H1 (cell line): ENCODE data around the gene TRNP1. TPM values are rescaled to one million over a fixed set of nuclear protein-coding genes. Genes with fewer than 3 reads are reported as not detected.

Source experiments
- CTCF ChIA-PET: fragments of 300-600 bp; sonication (Branson Sonifier 250); formaldehyde crosslinking; loops from one replicate; lab custom pipeline; 2021; ENCODE audit not compliant: partially characterized antibody; lab: Charles Lee
- POLR2A ChIA-PET: fragments of 300-600 bp; sonication (Branson Sonifier 250); formaldehyde crosslinking; loops from one replicate; lab custom pipeline; 2021; ENCODE audit warnings: inconsistent platforms; ENCODE audit not compliant: partially characterized antibody; lab: Charles Lee
- DNase-seq, 2 experiments: peaks; one replicate each; pipeline versions ENCODE4 v3.0.0 to v3.0.0-alpha.2; 2010 to 2022; ENCODE audit warnings: low spot score in 2 of 2, low read depth in 1 of 2, mixed read lengths in 1 of 2
- FAIRE-seq: peaks from 2 replicates; lab custom pipeline; 2011; peaks lifted over from hg19 to GRCh38; lab: Jason Lieb, UNC
- H2AFZ ChIP-seq: 2 replicates; pipeline ENCODE4 v1.8.1; 2012; ENCODE audit warnings: low read length, inconsistent platforms
- H2AK5ac ChIP-seq: 2 replicates; pipeline ENCODE4 v1.6.1; 2013; ENCODE audit warnings: low read depth, low read length
- H2BK120ac ChIP-seq: replicated peaks from 2 replicates; pipeline ENCODE3; 2013; ENCODE audit warnings: low read depth, low read length, inconsistent platforms
- H2BK12ac ChIP-seq: 2 replicates; pipeline ENCODE4 v1.6.1; 2013; ENCODE audit warnings: low read depth, low read length
- H2BK15ac ChIP-seq: 2 replicates; pipeline ENCODE4 v1.6.1; 2013; ENCODE audit warnings: low read length
- H2BK20ac ChIP-seq: 2 replicates; pipeline ENCODE4 v1.6.1; 2013; ENCODE audit warnings: low read length
- H2BK5ac ChIP-seq: 2 replicates; pipeline ENCODE4 v1.6.1; 2013; ENCODE audit warnings: low read depth, low read length
- H3K14ac ChIP-seq: 2 replicates; pipeline ENCODE4 v1.6.1; 2013; ENCODE audit warnings: inconsistent platforms; ENCODE audit not compliant: insufficient read length
- H3K18ac ChIP-seq: 2 replicates; pipeline ENCODE4 v1.6.1; 2013; ENCODE audit warnings: low read length; ENCODE audit errors: extremely low read depth
- H3K23ac ChIP-seq: 2 replicates; pipeline ENCODE4 v1.6.1; 2013; ENCODE audit warnings: inconsistent platforms; ENCODE audit not compliant: insufficient read length
- H3K23me2 ChIP-seq: 2 replicates; pipeline ENCODE4 v1.6.1; 2013; ENCODE audit warnings: low read depth, low read length
- H3K27ac ChIP-seq: 2 replicates; pipeline ENCODE4 v1.6.1; 2011; ENCODE audit warnings: low read depth, low read length, inconsistent platforms
- H3K27me3 ChIP-seq, 4 experiments: replicated peaks in 1 of 4; 1 replicate in 1 of 4; 2 replicates in 3 of 4; pipeline versions ENCODE4 v1.6.1 to v1.8.1; 2011 to 2013; ENCODE audit warnings: low read length in 3 of 4, mild to moderate bottlenecking in 3 of 4, inconsistent platforms in 2 of 4, mixed read lengths in 2 of 4, moderate library complexity in 1 of 4; ENCODE audit not compliant: control insufficient read depth in 3 of 4, insufficient read depth in 3 of 4; ENCODE audit errors: extremely low read depth in 1 of 4
- H3K36me3 ChIP-seq, 4 experiments: 2 replicates each; pipeline versions ENCODE4 v1.6.1 to v1.8.1; 2011 to 2013; ENCODE audit warnings: mild to moderate bottlenecking in 4 of 4, low read length in 3 of 4, moderate library complexity in 2 of 4, control low read depth in 1 of 4, inconsistent platforms in 1 of 4; ENCODE audit not compliant: insufficient read depth in 4 of 4, control insufficient read depth in 2 of 4
- H3K4ac ChIP-seq: replicated peaks from 2 replicates; pipeline ENCODE3; 2013; ENCODE audit warnings: low read length, low read depth, mixed read lengths, inconsistent platforms; ENCODE audit not compliant: insufficient read length
- H3K4me1 ChIP-seq, 4 experiments: replicated peaks in 1 of 4; 1 replicate in 1 of 4; 2 replicates in 3 of 4; pipeline versions ENCODE4 v1.6.1 to v1.8.1; 2011 to 2013; ENCODE audit warnings: low read length in 3 of 4, inconsistent platforms in 2 of 4, mixed read lengths in 1 of 4; ENCODE audit not compliant: insufficient read depth in 4 of 4, control insufficient read depth in 3 of 4
- H3K4me2 ChIP-seq, 2 experiments: 2 replicates each; pipeline versions ENCODE4 v1.6.1 to v1.8.1; 2011 to 2013; ENCODE audit warnings: low read depth in 2 of 2, low read length in 2 of 2, control low read depth in 1 of 2, inconsistent platforms in 1 of 2, mild to moderate bottlenecking in 1 of 2; ENCODE audit not compliant: insufficient read depth in 1 of 2
- H3K4me3 ChIP-seq, 4 experiments: fragments of 200-600, 300-600 bp in 1 of 4; sonication (generic), shearing (Covaris generic), sonication (Bioruptor Twin) in 1 of 4; 2 replicates each; pipeline versions ENCODE4 v1.5.1 to v1.8.1; 2011 to 2016; ENCODE audit warnings: low read length in 4 of 4, low read depth in 3 of 4, control low read depth in 2 of 4, inconsistent platforms in 2 of 4, mild to moderate bottlenecking in 2 of 4, mixed read lengths in 1 of 4, moderate library complexity in 1 of 4; ENCODE audit not compliant: insufficient read depth in 2 of 4; ENCODE audit errors: extremely low read depth in 1 of 4
- H3K56ac ChIP-seq: replicated peaks from 2 replicates; pipeline ENCODE3; 2013; ENCODE audit warnings: low read depth, mild to moderate bottlenecking, mixed read lengths, low read length, inconsistent platforms; ENCODE audit not compliant: insufficient read length
- H3K79me1 ChIP-seq: 2 replicates; pipeline ENCODE4 v1.6.1; 2013; ENCODE audit warnings: low read depth, low read length, control low read depth
- H3K79me2 ChIP-seq, 2 experiments: 2 replicates each; pipeline versions ENCODE4 v1.6.1 to v1.8.1; 2012 to 2013; ENCODE audit warnings: low read length in 2 of 2, mild to moderate bottlenecking in 2 of 2, inconsistent platforms in 1 of 2; ENCODE audit not compliant: insufficient read depth in 2 of 2, control insufficient read depth in 1 of 2
- H3K9ac ChIP-seq, 4 experiments: replicated peaks in 1 of 4; 1 replicate in 1 of 4; 2 replicates in 3 of 4; pipeline versions ENCODE4 v1.6.1 to v1.8.1; 2011 to 2013; ENCODE audit warnings: low read depth in 3 of 4, low read length in 3 of 4, control low read depth in 2 of 4, mild to moderate bottlenecking in 2 of 4, moderate library complexity in 2 of 4, inconsistent platforms in 1 of 4; ENCODE audit errors: extremely low read depth in 1 of 4
- H3K9me3 ChIP-seq, 2 experiments: 2 replicates each; pipeline versions ENCODE4 v1.6.1 to v1.8.1; 2012 to 2013; ENCODE audit warnings: mild to moderate bottlenecking in 2 of 2, moderate library complexity in 2 of 2, control low read depth in 1 of 2, inconsistent platforms in 1 of 2, low read depth in 1 of 2, low read length in 1 of 2, mixed read lengths in 1 of 2; ENCODE audit not compliant: insufficient read depth in 2 of 2
- H4K20me1 ChIP-seq, 2 experiments: replicated peaks in 1 of 2; 2 replicates each; pipeline versions ENCODE3 to v1.8.1; 2011 to 2013; ENCODE audit warnings: inconsistent platforms in 2 of 2, low read length in 2 of 2, mild to moderate bottlenecking in 1 of 2; ENCODE audit not compliant: insufficient read depth in 2 of 2, control insufficient read depth in 1 of 2
- H4K5ac ChIP-seq: 2 replicates; pipeline ENCODE4 v1.6.1; 2013; ENCODE audit warnings: low read length, low read depth, mixed read lengths, inconsistent platforms; ENCODE audit not compliant: insufficient read length
- H4K8ac ChIP-seq: 2 replicates; pipeline ENCODE4 v1.8.0; 2013; ENCODE audit warnings: mild to moderate bottlenecking, moderate library complexity, low read length, inconsistent platforms; ENCODE audit not compliant: insufficient read depth; ENCODE audit errors: extremely low read depth
- H4K91ac ChIP-seq: replicated peaks from 2 replicates; pipeline ENCODE3; 2013; ENCODE audit warnings: low read length, mixed read lengths, inconsistent platforms; ENCODE audit not compliant: insufficient read length
- BCL11A ChIP-seq, 2 experiments: IDR thresholded peaks; one replicate each; pipeline ENCODE4 v1.6.1; 2011; ENCODE audit warnings: low read depth in 2 of 2, low read length in 2 of 2, mild to moderate bottlenecking in 2 of 2
- CEBPB ChIP-seq: IDR thresholded peaks from 2 replicates; pipeline ENCODE4 v1.6.1; 2012; ENCODE audit warnings: low read depth, low read length
- CHD2 ChIP-seq: IDR thresholded peaks from 2 replicates; pipeline ENCODE4 v1.6.1; 2012; ENCODE audit warnings: low read length, improper control_type of control experiment
- HDAC2 ChIP-seq, 2 experiments: fragments of 300-600 bp in 1 of 2; sonication (generic) in 1 of 2; IDR thresholded peaks; 2 replicates each; pipeline ENCODE4 v1.6.1; 2011 to 2012; ENCODE audit warnings: low read depth in 2 of 2, low read length in 2 of 2, mild to moderate bottlenecking in 2 of 2, moderate library complexity in 2 of 2, borderline replicate concordance in 1 of 2, inconsistent platforms in 1 of 2
- JUND ChIP-seq: IDR thresholded peaks from 2 replicates; pipeline ENCODE4 v1.6.1; 2011; ENCODE audit warnings: mild to moderate bottlenecking, improper control_type of control experiment, low read length
- KDM4A ChIP-seq: IDR thresholded peaks from one replicate; pipeline ENCODE4 v1.7.1; 2012; ENCODE audit warnings: low read depth, mild to moderate bottlenecking, moderate library complexity, low read length, inconsistent platforms; ENCODE audit not compliant: severe bottlenecking
- PHF8 ChIP-seq: fragments of 200-600 bp; sonication (generic); conservative IDR thresholded peaks from 2 replicates; pipeline ENCODE4 v1.7.1; 2012; ENCODE audit warnings: low read depth, mild to moderate bottlenecking, inconsistent platforms, low read length, moderate library complexity
- POU5F1 ChIP-seq: IDR thresholded peaks from 2 replicates; pipeline ENCODE4 v1.6.1; 2011; ENCODE audit warnings: low read depth, mild to moderate bottlenecking, low read length, moderate library complexity
- RAD21 ChIP-seq, 2 experiments: IDR thresholded peaks in 1 of 2; conservative IDR thresholded peaks in 1 of 2; 2 replicates each; pipeline ENCODE4 v1.6.1; 2011; ENCODE audit warnings: low read depth in 2 of 2, low read length in 2 of 2, improper control_type of control experiment in 1 of 2, inconsistent platforms in 1 of 2, mild to moderate bottlenecking in 1 of 2, moderate library complexity in 1 of 2
- RXRA ChIP-seq: IDR thresholded peaks from 2 replicates; pipeline ENCODE4 v1.6.1; 2011; ENCODE audit warnings: low read depth, mild to moderate bottlenecking, low read length, moderate library complexity; ENCODE audit not compliant: insufficient read depth
- TAF1 ChIP-seq: IDR thresholded peaks from 2 replicates; pipeline ENCODE4 v1.6.1; 2011; ENCODE audit warnings: mild to moderate bottlenecking, low read depth, low read length
- TBP ChIP-seq: IDR thresholded peaks from 2 replicates; pipeline ENCODE4 v1.6.1; 2011; ENCODE audit warnings: low read depth, low read length, improper control_type of control experiment
- TCF12 ChIP-seq: IDR thresholded peaks from 2 replicates; pipeline ENCODE4 v1.6.1; 2011; ENCODE audit warnings: low read depth, mild to moderate bottlenecking, low read length
- WGBS, 2 experiments: shearing (Covaris generic) in 1 of 2; methylation state at CpG; one replicate each; pipeline versions ENCODE4 v1.1.6 to v1.1.7; 2013 to 2015; ENCODE audit warnings: low lambda C conversion rate in 2 of 2, mixed read lengths in 2 of 2, inconsistent platforms in 1 of 2, low coverage in 1 of 2, missing lambda C conversion rate in 1 of 2; ENCODE audit not compliant: insufficient replicate concordance in 2 of 2, insufficient coverage in 1 of 2, insufficient read length in 1 of 2; ENCODE audit errors: extremely low coverage in 1 of 2, missing lambda C conversion rate in 1 of 2; 5-methylcytosine and 5-hydroxymethylcytosine counted together
- polyA plus RNA-seq, 7 experiments: library from polyadenylated mRNA; depleted of rRNA in 3 of 7; stranded (reverse) in 5 of 7; unstranded in 2 of 7; fragments of >200 nt in 5 of 7; fragments of 200-250 nt in 2 of 7; gene quantifications; 1 replicate in 5 of 7; 2 replicates in 1 of 7; 4 replicates in 1 of 7; pipeline versions ENCODE4 v1.2.1 to v1.2.3, GENCODE V29; 2011 to 2013; ENCODE audit warnings: missing spikeins in 2 of 7, mixed read lengths in 2 of 7
- total RNA-seq: library from RNA; stranded (reverse); fragmentation: NEBNext Ultra II Directional; extraction: Animal tissue kit (Norgen Biotek cat#: 25700); gene quantifications from 2 replicates; pipeline ENCODE4 v1.2.1, GENCODE V29; 2021

TRNP1 gene
- total and polyA plus RNA-seq, 2 of the 8 experiments (the other 6 are each of a cell fraction or from before 2014, with no cell fraction given), result 51.7 to 102 TPM

DNA sequence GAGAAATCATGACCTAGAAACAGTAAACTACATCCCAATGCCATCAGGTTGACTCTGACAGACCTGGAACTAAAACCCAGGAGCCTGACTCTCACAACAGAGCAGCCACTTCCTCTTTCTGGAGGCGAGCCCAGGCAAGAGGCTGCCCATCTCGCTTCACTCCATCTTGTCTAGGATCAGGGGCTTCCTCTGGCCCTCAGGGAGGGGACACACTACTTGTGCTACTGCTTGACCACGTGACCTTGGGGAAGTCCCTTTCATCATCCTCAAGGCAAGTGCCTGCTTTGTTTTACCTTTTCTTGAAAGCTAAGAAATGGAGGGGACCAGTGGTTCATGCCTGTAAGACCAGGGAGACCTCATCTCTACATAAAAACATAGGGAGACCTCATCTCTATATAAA lies 21.8 kb downstream of the TRNP1 start:
- FAIRE-seq (no peak), DNase-seq (no peak)
- Histone ChIP-seq H2BK15ac (peak overlapping the region; percentile 65; the same call in 1 of the 2 replicates), H2AK5ac (no peak overlapping the region), H4K8ac (no peak overlapping the region), H3K27me3 (no peaks in the 10 kb centered on the region; a peak in 1 of 7 replicates), H3K56ac (no peak overlapping the region), H4K5ac (no peak overlapping the region), H4K91ac (peak overlapping the region; percentile 86), H3K23ac (no peak overlapping the region), H3K4me2 (no peak overlapping the region), H3K9ac (no peak overlapping the region), H3K79me1 (0 out of 2 replicates have a peak, but pooled peaks cover 3% of the 10 kb centered on the region), H2BK5ac (no peak overlapping the region; the same call in 1 of the 2 replicates), H2BK12ac (peak overlapping the region; percentile 92; the same call in 1 of the 2 replicates), H3K79me2 (peaks cover 15 to 25% of the 10 kb centered on the region in 2 experiments), H3K14ac (no peak overlapping the region), H2BK20ac (no peak overlapping the region; the same call in 1 of the 2 replicates), H3K18ac (peak overlapping the region; percentile 87), H3K23me2 (peaks cover 11% of the 10 kb centered on the region), H3K4me1 (peaks cover 0 to 9% (median 7%) of the 10 kb centered on the region in 4 experiments; a peak in 6 of 7 replicates), H2AFZ (no peak overlapping the region), H3K9me3 (no peaks in the 10 kb centered on the region), H4K20me1 (peaks cover 12 to 15% of the 10 kb centered on the region in 2 experiments), H2BK120ac (no peak overlapping the region), H3K36me3 (peaks cover 0 to 4% (median 0%) of the 10 kb centered on the region in 4 experiments; a peak in 1 of 8 replicates), H3K4me3 (no peak overlapping the region), H3K4ac (peak overlapping the region; percentile 76), H3K27ac (no peak overlapping the region)
- 95% methylated on average over 2 of the region's 3 CpGs; no CpG with 5 or more reads in 1 of the 2 experiments for WGBS, 2 experiments
- POLR2A ChIA-PET, result interaction anchor here (42.2 to 58.9 kb wide), 2 partner anchors 7 to 14 kb away, joined by 1829 read pairs; partner anchors contain the start of genes TENT5B and TRNP1
- CTCF ChIA-PET, result interaction anchor here (0.5 to 12.9 kb wide), 4 partner anchors 10 to 52 kb away, joined by 3 to 133 read pairs (median 4); partner anchors contain the start of gene TRNP1
- no peak for TF ChIP-seq RXRA
- TF ChIP-seq JUND, result no peak
- no peak for TF ChIP-seq BCL11A (IDR thresholded peaks at IDR 0.05; ENCODE audit: low read depth in 2 of 2, low read length in 2 of 2)
- no peak for TF ChIP-seq PHF8
- TF ChIP-seq KDM4A, result no peak
- no peak for TF ChIP-seq TBP
- no peak for TF ChIP-seq CEBPB
- TF ChIP-seq CHD2, result no peak
- TF ChIP-seq HDAC2 (IDR thresholded peaks at IDR 0.05; ENCODE audit: borderline replicate concordance in 1 of 2, low read depth in 2 of 2, low read length in 2 of 2), result no peak
- TF ChIP-seq TAF1, result no peak
- TF ChIP-seq TCF12, result no peak
- no peak for TF ChIP-seq POU5F1
- no peak for TF ChIP-seq RAD21 (IDR thresholded peaks at IDR 0.05 in 1 of 2, conservative IDR thresholded peaks at IDR 0.05 in 1 of 2; ENCODE audit: low read depth in 2 of 2, low read length in 2 of 2)
